Measurements from ENCODE around the gene DNAH2. TPM values are rescaled to one million over a fixed set of nuclear protein-coding genes. Genes with fewer than 3 reads are reported as not detected.

DNAH2 gene
- total RNA-seq, 1 experiment from 2014 or later: 2.0 TPM

DNA sequence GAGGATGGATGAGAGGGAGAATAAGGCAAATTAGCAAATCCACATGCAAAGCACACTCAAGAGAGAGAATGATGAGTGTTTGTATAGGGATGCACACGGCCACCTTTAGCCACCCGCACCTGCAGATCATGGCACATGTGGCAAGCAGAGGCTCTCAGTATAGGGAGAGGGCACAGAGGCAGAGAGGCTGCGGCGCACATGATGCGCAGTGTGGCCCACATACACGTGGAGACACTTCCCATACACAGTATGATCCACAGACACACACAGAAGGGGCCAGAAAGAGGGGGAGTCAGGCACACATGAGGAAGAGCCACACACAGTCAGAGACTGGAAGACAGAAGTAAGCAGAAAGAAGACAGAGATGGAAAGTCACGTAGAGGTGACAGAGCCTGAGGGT is 164.5 kb downstream of the DNAH2 start:
- H3K9ac ChIP-seq (ENCODE audit: low read length): no peak overlapping the region
- H3K4me1 ChIP-seq (ENCODE audit: control insufficient read depth in 1 of 2, insufficient read depth in 2 of 2, low read length in 2 of 2): peaks cover 18 to 25% of the 10 kb centered on the region in 2 experiments
- ChIA-PET POLR2A (no interaction called here), RAD21 (ENCODE audit: low non-redundant PET in 1 of 2, low total read pairs in 2 of 2, uncharacterized antibody in 2 of 2, unreplicated experiment in 2 of 2) (no interaction called here), CTCF (no interaction called here)
- ATAC-seq (no peak), DNase-seq (ENCODE audit: low read depth, low spot score) (no peak)
- H2AFZ ChIP-seq (ENCODE audit: low read depth, low read length, poor library complexity, severe bottlenecking): no peak overlapping the region
- H3K9me2 ChIP-seq (ENCODE audit: insufficient read depth): no peaks in the 10 kb centered on the region
- H3K27me3 ChIP-seq (ENCODE audit: insufficient read depth, low read length): no peaks in the 10 kb centered on the region
- BruUV-seq (replicated peaks): no TSS peak
- no peak overlapping the region for H3K4me3 ChIP-seq (replicated peaks in 1 of 2; ENCODE audit: low read depth in 1 of 2, low read length in 2 of 2)
- peaks cover 0 to 3% of the 10 kb centered on the region in 2 experiments; a peak in 2 of 4 replicates for H3K36me3 ChIP-seq (ENCODE audit: control insufficient read depth in 1 of 2, insufficient read depth in 2 of 2, low read length in 2 of 2)
- intact Hi-C loops (cut with micrococcal nuclease): no loop called here
- no peak overlapping the region for H3K27ac ChIP-seq (ENCODE audit: low read depth, low read length)
- H4K20me1 ChIP-seq (ENCODE audit: insufficient read depth): no peaks in the 10 kb centered on the region
- H3K4me2 ChIP-seq (ENCODE audit: low read length): no peak overlapping the region
- no peaks in the 10 kb centered on the region for H3K9me3 ChIP-seq (ENCODE audit: control insufficient read depth in 1 of 2, insufficient read depth in 1 of 2, low read depth in 1 of 2, low read length in 2 of 2)
- no peak for TF ChIP-seq JUND (IDR thresholded peaks at IDR 0.05)
- no peak for TF ChIP-seq REST (IDR thresholded peaks at IDR 0.05; ENCODE audit: low read depth)
- TF ChIP-seq, protein P1, sequence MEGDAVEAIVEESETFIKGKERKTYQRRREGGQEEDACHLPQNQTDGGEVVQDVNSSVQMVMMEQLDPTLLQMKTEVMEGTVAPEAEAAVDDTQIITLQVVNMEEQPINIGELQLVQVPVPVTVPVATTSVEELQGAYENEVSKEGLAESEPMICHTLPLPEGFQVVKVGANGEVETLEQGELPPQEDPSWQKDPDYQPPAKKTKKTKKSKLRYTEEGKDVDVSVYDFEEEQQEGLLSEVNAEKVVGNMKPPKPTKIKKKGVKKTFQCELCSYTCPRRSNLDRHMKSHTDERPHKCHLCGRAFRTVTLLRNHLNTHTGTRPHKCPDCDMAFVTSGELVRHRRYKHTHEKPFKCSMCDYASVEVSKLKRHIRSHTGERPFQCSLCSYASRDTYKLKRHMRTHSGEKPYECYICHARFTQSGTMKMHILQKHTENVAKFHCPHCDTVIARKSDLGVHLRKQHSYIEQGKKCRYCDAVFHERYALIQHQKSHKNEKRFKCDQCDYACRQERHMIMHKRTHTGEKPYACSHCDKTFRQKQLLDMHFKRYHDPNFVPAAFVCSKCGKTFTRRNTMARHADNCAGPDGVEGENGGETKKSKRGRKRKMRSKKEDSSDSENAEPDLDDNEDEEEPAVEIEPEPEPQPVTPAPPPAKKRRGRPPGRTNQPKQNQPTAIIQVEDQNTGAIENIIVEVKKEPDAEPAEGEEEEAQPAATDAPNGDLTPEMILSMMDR (IDR thresholded peaks at IDR 0.05 in 2 of 3, conservative IDR thresholded peaks at IDR 0.05 in 1 of 3; ENCODE audit: borderline replicate concordance in 1 of 3, insufficient read depth in 1 of 3, low read depth in 2 of 3, low read length in 2 of 3): no peak
- TF ChIP-seq FOSL1 (IDR thresholded peaks at IDR 0.05; ENCODE audit: low read depth): no peak
- no peak for TF ChIP-seq EZH2 (IDR thresholded peaks at IDR 0.05)
- TF ChIP-seq, protein P2, sequence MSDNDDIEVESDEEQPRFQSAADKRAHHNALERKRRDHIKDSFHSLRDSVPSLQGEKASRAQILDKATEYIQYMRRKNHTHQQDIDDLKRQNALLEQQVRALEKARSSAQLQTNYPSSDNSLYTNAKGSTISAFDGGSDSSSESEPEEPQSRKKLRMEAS (IDR thresholded peaks at IDR 0.05): no peak
- TF ChIP-seq SP1 (IDR thresholded peaks at IDR 0.05; ENCODE audit: low read depth): no peak
- no peak for TF ChIP-seq CEBPB (IDR thresholded peaks at IDR 0.05; ENCODE audit: low read depth)
- no peak for TF ChIP-seq CBX3 (IDR thresholded peaks at IDR 0.05; ENCODE audit: low read depth)
- TF ChIP-seq ZFX (IDR thresholded peaks at IDR 0.05): no peak
- TF ChIP-seq YY1 (IDR thresholded peaks at IDR 0.05; ENCODE audit: extremely low read depth, insufficient replicate concordance, low read depth, low read length): no peak
- no peak for TF ChIP-seq SRF (IDR thresholded peaks at IDR 0.05; ENCODE audit: low read depth)
- TF ChIP-seq POLR2A (IDR thresholded peaks at IDR 0.05; ENCODE audit: borderline replicate concordance, extremely low read depth, insufficient read depth, insufficient read length): no peak
- no peak for TF ChIP-seq ZBTB33 (IDR thresholded peaks at IDR 0.05; ENCODE audit: extremely low read depth, insufficient replicate concordance, low read length)
- H3K79me2 ChIP-seq (ENCODE audit: insufficient read depth, low read length): peaks cover 13% of the 10 kb centered on the region; the same call in 1 of the 2 replicates
